H7 (cell line): ENCODE data around the gene CDCA3. TPM values are rescaled to one million over a fixed set of nuclear protein-coding genes. Genes with fewer than 3 reads are reported as not detected.

Experiments used
- DNase-seq: peaks from one replicate; pipeline ENCODE4 v3.0.0; 2012
- H3K27me3 ChIP-seq: 2 replicates; pipeline ENCODE4 v1.6.0; 2011; ENCODE audit warnings: mild to moderate bottlenecking, low read length; ENCODE audit not compliant: control insufficient read depth, insufficient read depth
- H3K36me3 ChIP-seq: replicated peaks from 2 replicates; pipeline ENCODE4 v1.5.1; 2011; ENCODE audit warnings: low read length; ENCODE audit not compliant: control insufficient read depth, insufficient read depth
- H3K4me3 ChIP-seq: 2 replicates; pipeline ENCODE4 v1.5.1; 2011; ENCODE audit warnings: low read depth, mild to moderate bottlenecking, control low read depth, low read length, moderate library complexity; ENCODE audit not compliant: insufficient read depth
- total RNA-seq: library from RNA; depleted of rRNA; stranded (reverse); fragments of >200 nt; shearing (Covaris generic); gene quantifications from 2 replicates; pipeline ENCODE4 v1.2.3, GENCODE V29; 2014

The CDCA3 gene
- total RNA-seq, 1 experiment from 2014 or later = 115 TPM

GRCh38 chr12:6851921-6852650 is 1.0 kb upstream of the CDCA3 start, which contains the start of gene USP5:
USP5 (plus strand) TSS chr12:6852150; CDS start chr12:6852180, 30 bp downstream.
- Histone ChIP-seq H3K4me3 (peak within 1 kb of the TSS; percentile 98), H3K36me3 (peaks cover 38% of the 10 kb centered on the region), H3K27me3 (no peaks in the 10 kb centered on the region)
- DNase-seq = peak; percentile 99

- peak; percentile 69 for DNase-seq
- peaks cover 38% of the 10 kb centered on the region for H3K36me3 ChIP-seq
- H3K4me3 ChIP-seq = peak overlapping the region; percentile 98
- H3K27me3 ChIP-seq = no peaks in the 10 kb centered on the region
Observed at GRCh38 chr12:6850796-6851152, 312 bp downstream of the CDCA3 start.

GRCh38 chr12:6849976-6850560 is 1.0 kb downstream of the CDCA3 start:
- H3K27me3 ChIP-seq = no peaks in the 10 kb centered on the region
- no peak for DNase-seq
- H3K4me3 ChIP-seq = peak overlapping the region; percentile 98
- H3K36me3 ChIP-seq = peaks cover 37% of the 10 kb centered on the region

- DNase-seq = no peak
- Histone ChIP-seq H3K4me3 (no peak overlapping the region), H3K27me3 (no peaks in the 10 kb centered on the region), H3K36me3 (peaks cover 37% of the 10 kb centered on the region)
Observed at GRCh38 chr12:6849427-6849826, 1.7 kb downstream of the CDCA3 start.

GRCh38 chr12:6847676-6848075 is 3.4 kb downstream of the CDCA3 start:
- DNase-seq = no peak

GRCh38 chr12:6846316-6846869 is 4.7 kb downstream of the CDCA3 start:
- Histone ChIP-seq H3K4me3 (no peak overlapping the region), H3K36me3 (peaks cover 40% of the 10 kb centered on the region), H3K27me3 (no peaks in the 10 kb centered on the region)
- no peak for DNase-seq

More at GRCh38 chr12:6847676-6848075, 3.4 kb downstream of the CDCA3 start:
- H3K36me3 ChIP-seq = peaks cover 40% of the 10 kb centered on the region
- H3K4me3 ChIP-seq = no peak overlapping the region
- H3K27me3 ChIP-seq = no peaks in the 10 kb centered on the region

GRCh38 chr12:6845395-6845794 is 5.7 kb downstream of the CDCA3 start:
- DNase-seq = no peak
- no peaks in the 10 kb centered on the region for H3K27me3 ChIP-seq
- peaks cover 40% of the 10 kb centered on the region for H3K36me3 ChIP-seq
- no peak overlapping the region for H3K4me3 ChIP-seq

GRCh38 chr12:6843118-6843902 is 7.8 kb downstream of the CDCA3 start:
- H3K36me3 ChIP-seq = peaks cover 30% of the 10 kb centered on the region
- DNase-seq = peak; percentile 73
- H3K27me3 ChIP-seq = no peaks in the 10 kb centered on the region
- H3K4me3 ChIP-seq = no peak overlapping the region

GRCh38 chr12:6842075-6842474 is 9.0 kb downstream of the CDCA3 start:
- H3K27me3 ChIP-seq = no peaks in the 10 kb centered on the region
- no peak overlapping the region for H3K4me3 ChIP-seq
- H3K36me3 ChIP-seq = peaks cover 24% of the 10 kb centered on the region
- DNase-seq = no peak

GRCh38 chr12:6840761-6841515 is 10.1 kb downstream of the CDCA3 start, which contains the start of gene GNB3:
GNB3 (plus strand) TSS chr12:6840925; CDS start chr12:6841288, 363 bp downstream.
- no peak within 1 kb of the TSS for H3K4me3 ChIP-seq
- H3K27me3 ChIP-seq = no peaks in the 10 kb centered on the region
- peaks cover 21% of the 10 kb centered on the region for H3K36me3 ChIP-seq
- DNase-seq = no peak

- no peak for DNase-seq
- Histone ChIP-seq H3K4me3 (no peak overlapping the region), H3K27me3 (no peaks in the 10 kb centered on the region), H3K36me3 (peaks cover 18% of the 10 kb centered on the region)
Observed at GRCh38 chr12:6840330-6840729, 10.8 kb downstream of the CDCA3 start.

GRCh38 chr12:6839482-6840201 is 11.4 kb downstream of the CDCA3 start:
- peak; percentile 89 for DNase-seq
- no peaks in the 10 kb centered on the region for H3K27me3 ChIP-seq
- no peak overlapping the region for H3K4me3 ChIP-seq
- H3K36me3 ChIP-seq = peaks cover 18% of the 10 kb centered on the region

- no peak overlapping the region for H3K4me3 ChIP-seq
- H3K36me3 ChIP-seq = peaks cover 21% of the 10 kb centered on the region
- no peaks in the 10 kb centered on the region for H3K27me3 ChIP-seq
- no peak for DNase-seq
Observed at GRCh38 chr12:6838854-6839253, 12.2 kb downstream of the CDCA3 start.
